Trophoblast cell (in vitro differentiated cells and primary cell): ENCODE results near the gene CUL7.

Experiments used
- DNase-seq, 2 donors: peaks; one replicate each; pipeline ENCODE4 v3.0.0-alpha.2; 2016
- H2AFZ ChIP-seq: 2 replicates; pipeline ENCODE4 v1.6.1; 2013; ENCODE audit warnings: low read length, moderate library complexity, mild to moderate bottlenecking; ENCODE audit not compliant: insufficient read depth, poor library complexity
- H2AK5ac ChIP-seq: 2 replicates; pipeline ENCODE4 v1.6.1; 2013; ENCODE audit warnings: mild to moderate bottlenecking, low read length
- H2BK120ac ChIP-seq: 2 replicates; pipeline ENCODE4 v1.6.1; 2013; ENCODE audit warnings: low read length, mild to moderate bottlenecking, moderate library complexity; ENCODE audit not compliant: insufficient read depth, poor library complexity
- H2BK12ac ChIP-seq: 2 replicates; pipeline ENCODE4 v1.6.1; 2013; ENCODE audit warnings: mild to moderate bottlenecking, low read length, moderate library complexity
- H2BK5ac ChIP-seq: 2 replicates; pipeline ENCODE4 v1.6.1; 2013; ENCODE audit warnings: low read length, low read depth, moderate library complexity, mild to moderate bottlenecking; ENCODE audit not compliant: poor library complexity
- H3K14ac ChIP-seq: 2 replicates; pipeline ENCODE4 v1.6.1; 2013; ENCODE audit warnings: mild to moderate bottlenecking, low read length
- H3K18ac ChIP-seq: 2 replicates; pipeline ENCODE4 v1.6.1; 2013; ENCODE audit warnings: mild to moderate bottlenecking, low read length
- H3K23ac ChIP-seq: 2 replicates; pipeline ENCODE4 v1.6.1; 2013; ENCODE audit warnings: low read length
- H3K27ac ChIP-seq: 2 replicates; pipeline ENCODE4 v1.5.1; 2013; ENCODE audit warnings: low read depth, mild to moderate bottlenecking, inconsistent platforms, low read length, moderate library complexity
- H3K27me3 ChIP-seq: 2 replicates; pipeline ENCODE4 v1.6.1; 2013; ENCODE audit warnings: inconsistent platforms, mild to moderate bottlenecking, low read length, moderate library complexity; ENCODE audit not compliant: insufficient read depth
- H3K36me3 ChIP-seq, 2 experiments: 1 replicate in 1 of 2; 2 replicates in 1 of 2; pipeline ENCODE4 v1.6.1; 2013; ENCODE audit warnings: low read length in 2 of 2, mild to moderate bottlenecking in 2 of 2, moderate library complexity in 1 of 2; ENCODE audit not compliant: insufficient read depth in 2 of 2, control insufficient read depth in 1 of 2
- H3K4ac ChIP-seq: 2 replicates; pipeline ENCODE4 v1.6.1; 2013; ENCODE audit warnings: low read depth, mild to moderate bottlenecking, low read length, moderate library complexity
- H3K4me1 ChIP-seq, 2 experiments: 1 replicate in 1 of 2; 2 replicates in 1 of 2; pipeline ENCODE4 v1.6.1; 2013; ENCODE audit warnings: low read length in 2 of 2, mild to moderate bottlenecking in 2 of 2, moderate library complexity in 1 of 2; ENCODE audit not compliant: insufficient read depth in 2 of 2, control insufficient read depth in 1 of 2
- H3K4me2 ChIP-seq: 2 replicates; pipeline ENCODE4 v1.6.1; 2013; ENCODE audit warnings: inconsistent platforms, mild to moderate bottlenecking, low read length, moderate library complexity
- H3K4me3 ChIP-seq: 2 replicates; pipeline ENCODE4 v1.5.1; 2013; ENCODE audit warnings: mild to moderate bottlenecking, low read depth, low read length, inconsistent platforms
- H3K79me1 ChIP-seq: one replicate; pipeline ENCODE4 v1.6.1; 2013; ENCODE audit warnings: low read length
- H3K79me2 ChIP-seq: 2 replicates; pipeline ENCODE4 v1.6.1; 2013; ENCODE audit warnings: low read length, mild to moderate bottlenecking; ENCODE audit not compliant: control insufficient read depth, insufficient read depth, poor library complexity
- H3K9ac ChIP-seq: 2 replicates; pipeline ENCODE4 v1.6.1; 2013; ENCODE audit warnings: mild to moderate bottlenecking, low read length
- H3K9me3 ChIP-seq: 2 replicates; pipeline ENCODE4 v1.6.1; 2013; ENCODE audit warnings: low read depth, mild to moderate bottlenecking, control low read depth, inconsistent platforms, low read length; ENCODE audit not compliant: insufficient read depth
- H4K12ac ChIP-seq: 2 replicates; pipeline ENCODE4 v1.6.1; 2013; ENCODE audit warnings: low read depth, mild to moderate bottlenecking, low read length, moderate library complexity
- H4K8ac ChIP-seq: 2 replicates; pipeline ENCODE4 v1.6.1; 2013; ENCODE audit warnings: low read depth, mild to moderate bottlenecking, low read length, moderate library complexity
- H4K91ac ChIP-seq: one replicate; pipeline ENCODE4 v1.6.1; 2013; ENCODE audit warnings: low read depth, mild to moderate bottlenecking, low read length, moderate library complexity
- WGBS: extraction: QIAGEN DNeasy Blood & Tissue Kit; methylation state at CpG from one replicate; pipeline ENCODE4 v1.1.7; 2013; ENCODE audit warnings: missing lambda C conversion rate; ENCODE audit not compliant: insufficient read length, insufficient coverage; ENCODE audit errors: extremely low coverage; 5-methylcytosine and 5-hydroxymethylcytosine counted together

Gene CUL7

GRCh38 chr6:43037706-43038105 lies 15.9 kb downstream of the CUL7 start:
- H4K12ac ChIP-seq = no peak overlapping the region
- no peak overlapping the region for H4K91ac ChIP-seq
- WGBS = no CpG with 5 or more reads among the region's 9 CpGs
- no peak overlapping the region for H3K18ac ChIP-seq
- no peak overlapping the region for H3K4ac ChIP-seq
- no peaks in the 10 kb centered on the region for H3K4me1 ChIP-seq
- no peak overlapping the region for H2AFZ ChIP-seq
- no peak overlapping the region for H2BK12ac ChIP-seq
- H3K9ac ChIP-seq = no peak overlapping the region
- no peak overlapping the region for H3K14ac ChIP-seq
- no peak overlapping the region for H3K23ac ChIP-seq
- no peak overlapping the region for H3K27ac ChIP-seq
- H3K79me1 ChIP-seq = no peaks in the 10 kb centered on the region
- H2BK120ac ChIP-seq = no peak overlapping the region
- no peak overlapping the region for H2BK5ac ChIP-seq
- DNase-seq = no peak
- no peaks in the 10 kb centered on the region for H3K79me2 ChIP-seq
- H3K36me3 ChIP-seq = peaks cover 65 to 70% of the 10 kb centered on the region in 2 experiments
- H3K4me2 ChIP-seq = no peak overlapping the region
- no peak overlapping the region for H4K8ac ChIP-seq
- no peaks in the 10 kb centered on the region for H3K27me3 ChIP-seq
- H2AK5ac ChIP-seq = no peak overlapping the region
- no peak overlapping the region for H3K4me3 ChIP-seq
- H3K9me3 ChIP-seq = peaks cover 1% of the 10 kb centered on the region

GRCh38 chr6:43037197-43037596 lies 16.5 kb downstream of the CUL7 start:
- no peak overlapping the region for H4K12ac ChIP-seq
- H3K27ac ChIP-seq = no peak overlapping the region
- H2AFZ ChIP-seq = no peak overlapping the region
- no peak overlapping the region for H2AK5ac ChIP-seq
- no peaks in the 10 kb centered on the region for H3K79me2 ChIP-seq
- H3K27me3 ChIP-seq = no peaks in the 10 kb centered on the region
- no peak overlapping the region for H3K4me2 ChIP-seq
- H3K9me3 ChIP-seq = peaks cover 1% of the 10 kb centered on the region
- peaks cover 66 to 72% of the 10 kb centered on the region in 2 experiments for H3K36me3 ChIP-seq
- no peak overlapping the region for H3K14ac ChIP-seq
- no peak overlapping the region for H3K18ac ChIP-seq
- DNase-seq = no peak
- no peak overlapping the region for H2BK5ac ChIP-seq
- no peak overlapping the region for H4K91ac ChIP-seq
- H3K4me3 ChIP-seq = no peak overlapping the region
- no peaks in the 10 kb centered on the region for H3K79me1 ChIP-seq
- no peak overlapping the region for H3K4ac ChIP-seq
- H3K23ac ChIP-seq = no peak overlapping the region
- no peaks in the 10 kb centered on the region for H3K4me1 ChIP-seq
- H2BK12ac ChIP-seq = no peak overlapping the region
- no peak overlapping the region for H4K8ac ChIP-seq
- peak overlapping the region; percentile 29 for H3K9ac ChIP-seq
- WGBS = no CpG with 5 or more reads among the region's 5 CpGs
- H2BK120ac ChIP-seq = no peak overlapping the region

GRCh38 chr6:43036712-43037111 lies 16.9 kb downstream of the CUL7 start:
- Histone ChIP-seq H2AFZ (no peak overlapping the region), H3K4me1 (no peaks in the 10 kb centered on the region), H3K27me3 (no peaks in the 10 kb centered on the region), H3K79me1 (no peaks in the 10 kb centered on the region), H3K9ac (peak overlapping the region; percentile 29), H2BK5ac (no peak overlapping the region), H3K27ac (no peak overlapping the region), H3K23ac (no peak overlapping the region), H2BK120ac (no peak overlapping the region), H3K14ac (no peak overlapping the region), H3K18ac (no peak overlapping the region), H3K4ac (no peak overlapping the region), H3K9me3 (peaks cover 1% of the 10 kb centered on the region), H2BK12ac (no peak overlapping the region), H2AK5ac (no peak overlapping the region), H4K8ac (no peak overlapping the region), H3K4me2 (no peak overlapping the region), H4K12ac (no peak overlapping the region), H3K4me3 (no peak overlapping the region), H4K91ac (no peak overlapping the region), H3K36me3 (peaks cover 66 to 76% of the 10 kb centered on the region in 2 experiments), H3K79me2 (no peaks in the 10 kb centered on the region)
- DNase-seq = no peak
- no CpG with 5 or more reads among the region's 9 CpGs for WGBS

GRCh38 chr6:43035495-43036194 lies 18.0 kb downstream of the CUL7 start:
- Histone ChIP-seq H3K4me3 (no peak overlapping the region), H2BK5ac (no peak overlapping the region), H2AK5ac (no peak overlapping the region), H3K23ac (no peak overlapping the region), H3K36me3 (peaks cover 63 to 71% of the 10 kb centered on the region in 2 experiments), H4K91ac (no peak overlapping the region), H2BK120ac (no peak overlapping the region), H3K9ac (no peak overlapping the region), H4K12ac (no peak overlapping the region), H3K27ac (no peak overlapping the region), H3K9me3 (peaks cover 1% of the 10 kb centered on the region), H3K79me2 (no peaks in the 10 kb centered on the region), H4K8ac (no peak overlapping the region), H3K14ac (no peak overlapping the region), H3K4me1 (no peaks in the 10 kb centered on the region), H2BK12ac (no peak overlapping the region), H3K4ac (no peak overlapping the region), H2AFZ (no peak overlapping the region), H3K27me3 (no peaks in the 10 kb centered on the region), H3K79me1 (no peaks in the 10 kb centered on the region), H3K18ac (no peak overlapping the region), H3K4me2 (no peak overlapping the region)
- no CpG with 5 or more reads among the region's 4 CpGs for WGBS
- DNase-seq = no peak
